Loucy (cell line): ENCODE data around the gene MS4A6A.

Source experiments
- CTCF ChIP-seq: fragments of 200-600 bp; sonication (generic); conservative IDR thresholded peaks from 2 replicates; pipeline ENCODE4 v1.5.1; 2014; ENCODE audit warnings: mild to moderate bottlenecking, antibody characterized with exemption, low read length
- EZH2phosphoT487 ChIP-seq: fragments of 200-600 bp; IDR thresholded peaks from 2 replicates; pipeline ENCODE4 v1.6.1; 2018; ENCODE audit warnings: antibody characterized with exemption, mild to moderate bottlenecking, moderate library complexity, borderline replicate concordance

GRCh38 chr11:60169264-60169915 lies 13.5 kb downstream of the MS4A6A start:
- TF ChIP-seq CTCF (peak; percentile 55), EZH2phosphoT487 (no peak)
